GM12872 (cell line): Measurements from ENCODE around the gene ATAT1.

ENCODE experiments used
- TF ChIP-seq, protein P1 (sequence below): IDR thresholded peaks from 3 replicates; pipeline ENCODE4 v1.5.1; 2011; ENCODE audit warnings: low read depth, mild to moderate bottlenecking, low read length, moderate library complexity; ENCODE audit not compliant: insufficient read depth

The ATAT1 gene

DNA sequence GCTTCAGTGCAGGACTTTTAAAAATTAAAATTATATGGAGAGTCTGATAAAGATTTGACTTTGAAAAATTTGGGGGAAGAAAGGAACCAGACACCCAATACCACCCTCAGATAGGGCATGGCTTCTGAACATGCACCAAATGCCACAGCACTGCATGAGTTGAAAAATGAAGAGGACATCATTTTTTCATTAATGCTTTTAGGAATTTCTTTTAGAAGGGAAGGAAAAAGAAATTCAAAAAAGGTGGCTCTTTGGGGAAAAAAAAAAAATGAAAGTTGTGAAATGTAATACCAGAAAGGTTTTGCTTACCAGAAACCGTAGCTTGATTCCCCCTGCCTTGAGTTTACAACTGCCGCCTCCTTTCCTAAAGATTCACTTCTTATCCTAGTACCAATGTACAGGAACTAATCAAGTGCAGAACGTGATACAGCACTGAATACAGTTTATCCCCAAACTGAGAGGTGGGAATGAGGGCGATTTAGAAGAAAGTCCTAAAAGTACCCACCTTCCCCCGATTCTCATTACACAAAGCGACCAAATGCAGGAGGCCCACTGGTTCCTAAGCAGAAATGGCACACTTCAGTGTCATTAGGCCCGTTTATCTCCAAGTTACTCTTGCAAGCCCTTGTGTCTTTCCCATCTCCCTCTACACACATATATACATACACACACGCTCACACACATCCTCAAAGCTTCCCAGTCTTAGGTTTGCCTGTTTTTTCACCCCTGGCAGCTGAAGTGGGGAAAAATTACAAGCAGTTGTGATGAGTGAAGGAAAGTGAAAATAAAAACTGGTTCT lies 12.4 kb upstream of the ATAT1 start:
- TF ChIP-seq, protein P1, sequence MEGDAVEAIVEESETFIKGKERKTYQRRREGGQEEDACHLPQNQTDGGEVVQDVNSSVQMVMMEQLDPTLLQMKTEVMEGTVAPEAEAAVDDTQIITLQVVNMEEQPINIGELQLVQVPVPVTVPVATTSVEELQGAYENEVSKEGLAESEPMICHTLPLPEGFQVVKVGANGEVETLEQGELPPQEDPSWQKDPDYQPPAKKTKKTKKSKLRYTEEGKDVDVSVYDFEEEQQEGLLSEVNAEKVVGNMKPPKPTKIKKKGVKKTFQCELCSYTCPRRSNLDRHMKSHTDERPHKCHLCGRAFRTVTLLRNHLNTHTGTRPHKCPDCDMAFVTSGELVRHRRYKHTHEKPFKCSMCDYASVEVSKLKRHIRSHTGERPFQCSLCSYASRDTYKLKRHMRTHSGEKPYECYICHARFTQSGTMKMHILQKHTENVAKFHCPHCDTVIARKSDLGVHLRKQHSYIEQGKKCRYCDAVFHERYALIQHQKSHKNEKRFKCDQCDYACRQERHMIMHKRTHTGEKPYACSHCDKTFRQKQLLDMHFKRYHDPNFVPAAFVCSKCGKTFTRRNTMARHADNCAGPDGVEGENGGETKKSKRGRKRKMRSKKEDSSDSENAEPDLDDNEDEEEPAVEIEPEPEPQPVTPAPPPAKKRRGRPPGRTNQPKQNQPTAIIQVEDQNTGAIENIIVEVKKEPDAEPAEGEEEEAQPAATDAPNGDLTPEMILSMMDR, result no peak

DNA sequence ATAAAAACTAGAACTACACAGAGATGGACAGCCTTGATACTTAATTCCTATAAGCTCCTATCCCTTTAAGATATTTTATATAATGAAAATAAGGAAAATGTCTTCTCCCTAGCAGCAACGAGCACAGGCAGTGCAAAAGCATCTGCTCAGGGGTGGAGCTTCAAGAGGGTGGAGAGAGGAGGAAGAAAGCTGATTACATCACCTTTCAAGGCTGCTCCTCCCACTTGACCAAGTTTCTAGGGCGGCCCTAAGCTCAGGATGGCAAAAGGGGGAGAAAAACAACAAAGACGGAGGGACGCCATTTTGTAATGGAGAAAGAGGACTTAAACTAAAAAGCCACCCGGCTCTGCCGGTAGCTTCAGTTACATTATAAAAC lies 11.8 kb upstream of the ATAT1 start:
- TF ChIP-seq, protein P1, result no peak

- TF ChIP-seq, protein P1, result no peak
Measured at GRCh38 chr6:30615219-30615957, 11.3 kb upstream of the ATAT1 start.

GRCh38 chr6:30615958-30616810 lies 10.5 kb upstream of the ATAT1 start:
- TF ChIP-seq, protein P1, result no peak

- TF ChIP-seq, protein P1, result no peak
Measured at GRCh38 chr6:30616811-30617564, 9.7 kb upstream of the ATAT1 start, which contains the start of gene PPP1R10. PPP1R10 (minus strand) TSS chr6:30617243; CDS start chr6:30609944, 7,299 bp downstream.

DNA sequence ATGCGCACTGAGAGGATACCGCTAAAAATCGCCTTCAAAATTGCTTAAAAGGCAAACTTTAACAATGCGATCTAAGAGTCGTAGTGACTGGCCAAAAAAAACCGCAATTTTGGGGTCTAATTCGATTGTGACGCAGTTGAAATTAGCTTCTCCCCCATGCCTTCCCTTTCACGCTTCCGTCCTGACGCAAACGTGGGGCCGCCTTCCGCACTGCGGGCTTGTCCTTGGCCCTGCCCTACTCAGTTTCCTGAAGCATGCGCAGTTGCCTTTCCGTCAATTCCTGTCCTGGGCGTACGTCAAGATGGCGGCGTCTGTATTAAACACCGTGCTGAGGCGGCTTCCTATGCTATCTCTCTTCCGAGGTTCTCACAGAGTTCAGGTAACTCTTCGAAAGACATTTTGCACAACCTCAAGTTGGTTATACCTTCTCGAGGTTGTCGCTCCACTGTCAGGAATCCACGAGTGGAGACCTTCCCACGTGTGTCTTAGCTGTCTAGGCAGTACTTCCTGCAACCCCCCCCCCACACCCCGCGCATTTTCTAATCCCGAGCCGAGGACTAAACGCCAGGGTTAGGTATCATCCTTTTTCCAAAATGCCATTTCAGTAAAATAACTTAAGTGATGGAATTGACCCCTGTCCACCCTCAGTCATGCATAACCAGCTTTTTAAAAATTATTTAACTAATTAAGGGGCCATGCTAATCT lies 9.0 kb upstream of the ATAT1 start, which contains the start of gene MRPS18B:
MRPS18B (plus strand) TSS at position 276 of the 705 bp plus-strand sequence; CDS start at position 302, 26 bp downstream.
- TF ChIP-seq, protein P1, result no peak
